Neural cell (in vitro differentiated cells): Measurements from ENCODE around the gene ATP9B.

Experiments used
- CTCF ChIP-seq: fragments of 450-650 bp; IDR thresholded peaks from 2 replicates; pipeline ENCODE4 v1.5.1; 2014; ENCODE audit warnings: antibody characterized with exemption, mild to moderate bottlenecking, moderate library complexity; ENCODE audit not compliant: poor library complexity, severe bottlenecking
- EP300 ChIP-seq: fragments of 450-650 bp; conservative IDR thresholded peaks from 2 replicates; pipeline ENCODE4 v1.6.1; 2014; ENCODE audit warnings: antibody characterized with exemption, mild to moderate bottlenecking, moderate library complexity; ENCODE audit not compliant: poor library complexity, severe bottlenecking
- EZH2 ChIP-seq: fragments of 200-600, 300-800 bp; shearing (Covaris generic), sonication (generic); IDR thresholded peaks from 2 replicates; pipeline ENCODE4 v1.6.1; 2014; ENCODE audit warnings: antibody characterized with exemption, low read length, borderline replicate concordance, mild to moderate bottlenecking; ENCODE audit not compliant: insufficient read depth, poor library complexity, severe bottlenecking
- MXI1 ChIP-seq: fragments of 450-650 bp; conservative IDR thresholded peaks from 2 replicates; pipeline ENCODE4 v1.6.1; 2014; ENCODE audit warnings: antibody characterized with exemption, mild to moderate bottlenecking; ENCODE audit not compliant: poor library complexity, severe bottlenecking
- POLR2AphosphoS5 ChIP-seq: IDR thresholded peaks from 2 replicates; pipeline ENCODE4 v1.6.1; 2012
- RAD21 ChIP-seq: fragments of 450-650 bp; conservative IDR thresholded peaks from 2 replicates; pipeline ENCODE4 v1.6.1; 2014; ENCODE audit warnings: antibody characterized with exemption, mild to moderate bottlenecking, moderate library complexity
- SMC3 ChIP-seq: fragments of 450-650 bp; conservative IDR thresholded peaks from 2 replicates; pipeline ENCODE4 v1.6.1; 2014; ENCODE audit warnings: antibody characterized with exemption, mild to moderate bottlenecking, moderate library complexity; ENCODE audit not compliant: poor library complexity
- TAF1 ChIP-seq: IDR thresholded peaks from 2 replicates; pipeline ENCODE4 v1.6.1; 2012; ENCODE audit warnings: low read depth
- TF ChIP-seq, protein P1 (sequence below): IDR thresholded peaks from 2 replicates; pipeline ENCODE4 v1.6.1; 2012; ENCODE audit warnings: borderline replicate concordance

DNA sequence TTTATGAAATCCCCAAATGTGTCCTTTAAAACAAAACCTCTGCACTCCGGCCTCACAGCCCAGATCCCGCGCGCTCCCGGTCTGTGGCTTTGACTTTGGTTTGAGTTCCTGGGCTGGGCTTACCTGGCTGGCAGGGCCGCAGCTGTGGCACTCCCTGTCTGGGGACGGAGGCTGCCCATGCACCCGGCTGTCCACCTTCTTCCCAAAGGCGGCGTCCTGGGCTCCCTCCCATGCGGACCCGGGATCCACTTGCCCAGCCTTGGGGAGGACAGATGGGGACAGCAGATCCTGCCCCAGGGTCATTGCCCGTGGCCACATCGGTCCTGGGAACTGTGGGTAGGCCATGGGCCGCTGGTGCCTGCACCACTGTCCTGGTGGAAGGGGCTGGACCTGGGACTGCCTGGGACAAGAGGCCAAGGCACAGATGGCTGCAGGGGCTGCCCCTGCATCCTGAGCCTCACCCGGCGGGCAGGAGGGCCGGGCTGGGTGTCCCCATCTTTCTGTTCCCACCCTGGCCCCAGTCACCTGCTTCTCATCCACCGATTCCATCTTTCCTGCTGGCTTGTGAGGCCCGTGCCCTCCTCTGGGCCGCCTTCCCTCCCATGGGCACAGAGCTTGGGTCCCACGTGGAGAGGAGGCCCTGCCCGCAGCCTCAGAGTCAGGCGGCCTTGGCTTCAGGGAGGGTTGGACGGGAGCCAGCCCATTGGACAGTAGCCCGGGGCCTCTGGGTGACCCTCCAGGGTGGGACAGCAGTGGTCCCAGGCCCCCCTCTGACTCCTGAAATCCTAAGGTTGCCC lies 354.2 kb downstream of the ATP9B start:
- TF ChIP-seq CTCF (no peak), EP300 (no peak), EZH2 (no peak), POLR2AphosphoS5 (no peak), RAD21 (no peak), TAF1 (no peak), MXI1 (no peak), SMC3 (no peak)
- TF ChIP-seq, protein P1, sequence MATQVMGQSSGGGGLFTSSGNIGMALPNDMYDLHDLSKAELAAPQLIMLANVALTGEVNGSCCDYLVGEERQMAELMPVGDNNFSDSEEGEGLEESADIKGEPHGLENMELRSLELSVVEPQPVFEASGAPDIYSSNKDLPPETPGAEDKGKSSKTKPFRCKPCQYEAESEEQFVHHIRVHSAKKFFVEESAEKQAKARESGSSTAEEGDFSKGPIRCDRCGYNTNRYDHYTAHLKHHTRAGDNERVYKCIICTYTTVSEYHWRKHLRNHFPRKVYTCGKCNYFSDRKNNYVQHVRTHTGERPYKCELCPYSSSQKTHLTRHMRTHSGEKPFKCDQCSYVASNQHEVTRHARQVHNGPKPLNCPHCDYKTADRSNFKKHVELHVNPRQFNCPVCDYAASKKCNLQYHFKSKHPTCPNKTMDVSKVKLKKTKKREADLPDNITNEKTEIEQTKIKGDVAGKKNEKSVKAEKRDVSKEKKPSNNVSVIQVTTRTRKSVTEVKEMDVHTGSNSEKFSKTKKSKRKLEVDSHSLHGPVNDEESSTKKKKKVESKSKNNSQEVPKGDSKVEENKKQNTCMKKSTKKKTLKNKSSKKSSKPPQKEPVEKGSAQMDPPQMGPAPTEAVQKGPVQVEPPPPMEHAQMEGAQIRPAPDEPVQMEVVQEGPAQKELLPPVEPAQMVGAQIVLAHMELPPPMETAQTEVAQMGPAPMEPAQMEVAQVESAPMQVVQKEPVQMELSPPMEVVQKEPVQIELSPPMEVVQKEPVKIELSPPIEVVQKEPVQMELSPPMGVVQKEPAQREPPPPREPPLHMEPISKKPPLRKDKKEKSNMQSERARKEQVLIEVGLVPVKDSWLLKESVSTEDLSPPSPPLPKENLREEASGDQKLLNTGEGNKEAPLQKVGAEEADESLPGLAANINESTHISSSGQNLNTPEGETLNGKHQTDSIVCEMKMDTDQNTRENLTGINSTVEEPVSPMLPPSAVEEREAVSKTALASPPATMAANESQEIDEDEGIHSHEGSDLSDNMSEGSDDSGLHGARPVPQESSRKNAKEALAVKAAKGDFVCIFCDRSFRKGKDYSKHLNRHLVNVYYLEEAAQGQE: no peak
